ENCODE data around the gene AKAP6.

GRCh38 chr14:32809255-32809654 is 480.2 kb downstream of the AKAP6 start:
- no peak for TF ChIP-seq CTCF (IDR thresholded peaks at IDR 0.05)
- TF ChIP-seq EP300 (IDR thresholded peaks at IDR 0.05), result no peak
- TF ChIP-seq POLR2A (IDR thresholded peaks at IDR 0.05), result no peak
- TF ChIP-seq POLR2AphosphoS5 (IDR thresholded peaks at IDR 0.05), result no peak
